H9 (cell line): Measurements from ENCODE around the gene INSR. TPM values are rescaled to one million over a fixed set of nuclear protein-coding genes. Genes with fewer than 3 reads are reported as not detected.

Experiments
- DNase-seq: peaks from one replicate; pipeline ENCODE4 v3.0.0-alpha.2; 2017
- H2AFZ ChIP-seq: one replicate; pipeline ENCODE4 v1.6.1; 2013; ENCODE audit warnings: mild to moderate bottlenecking, low read length, control low read depth, moderate library complexity
- H2AK5ac ChIP-seq: 2 replicates; pipeline ENCODE4 v1.6.1; 2013; ENCODE audit warnings: low read length, control low read depth, mixed read lengths; ENCODE audit not compliant: insufficient read length
- H2BK120ac ChIP-seq: one replicate; pipeline ENCODE4 v1.6.1; 2013; ENCODE audit warnings: low read depth, mild to moderate bottlenecking, low read length, control low read depth, inconsistent platforms; ENCODE audit not compliant: poor library complexity, severe bottlenecking
- H2BK12ac ChIP-seq: 2 replicates; pipeline ENCODE4 v1.6.1; 2013; ENCODE audit warnings: low read length, control low read depth, mixed read lengths, low read depth; ENCODE audit not compliant: insufficient read length
- H2BK15ac ChIP-seq: 2 replicates; pipeline ENCODE4 v1.6.1; 2013; ENCODE audit warnings: low read depth, low read length, control low read depth
- H2BK20ac ChIP-seq: one replicate; pipeline ENCODE4 v1.6.1; 2013; ENCODE audit warnings: low read depth, mild to moderate bottlenecking, low read length, control low read depth, inconsistent platforms; ENCODE audit not compliant: poor library complexity, severe bottlenecking
- H2BK5ac ChIP-seq: 2 replicates; pipeline ENCODE4 v1.6.1; 2013; ENCODE audit warnings: low read length, control low read depth, mixed read lengths; ENCODE audit not compliant: insufficient read length
- H3K14ac ChIP-seq: 2 replicates; pipeline ENCODE4 v1.6.1; 2013; ENCODE audit warnings: low read length, control low read depth; ENCODE audit not compliant: insufficient read depth
- H3K18ac ChIP-seq: 2 replicates; pipeline ENCODE4 v1.6.1; 2013; ENCODE audit warnings: low read depth, mild to moderate bottlenecking, mixed read lengths, low read length, control low read depth; ENCODE audit not compliant: insufficient read length
- H3K23ac ChIP-seq: 2 replicates; pipeline ENCODE4 v1.6.1; 2013; ENCODE audit warnings: low read length, control low read depth, mixed read lengths, low read depth; ENCODE audit not compliant: insufficient read length
- H3K23me2 ChIP-seq: 2 replicates; pipeline ENCODE4 v1.6.1; 2013; ENCODE audit warnings: low read depth, mild to moderate bottlenecking, mixed read lengths, low read length, control low read depth; ENCODE audit not compliant: insufficient read length, poor library complexity, severe bottlenecking
- H3K27ac ChIP-seq: 2 replicates; pipeline ENCODE4 v1.5.1; 2013; ENCODE audit warnings: low read length, control low read depth, mixed read lengths, low read depth; ENCODE audit not compliant: insufficient read length
- H3K27me3 ChIP-seq: 2 replicates; pipeline ENCODE4 v1.6.1; 2013; ENCODE audit warnings: low read length, control low read depth, inconsistent platforms; ENCODE audit not compliant: insufficient read depth
- H3K4ac ChIP-seq: 2 replicates; pipeline ENCODE4 v1.6.1; 2013; ENCODE audit warnings: low read depth, mild to moderate bottlenecking, control low read depth, inconsistent platforms, low read length, moderate library complexity
- H3K4me1 ChIP-seq: 2 replicates; pipeline ENCODE4 v1.6.1; 2013; ENCODE audit warnings: low read length, control low read depth, inconsistent platforms; ENCODE audit not compliant: insufficient read depth
- H3K4me2 ChIP-seq: 2 replicates; pipeline ENCODE4 v1.6.1; 2013; ENCODE audit warnings: low read length, control low read depth, mixed read lengths; ENCODE audit not compliant: insufficient read length, insufficient read depth
- H3K56ac ChIP-seq: 2 replicates; pipeline ENCODE4 v1.6.1; 2013; ENCODE audit warnings: low read depth, mild to moderate bottlenecking, mixed read lengths, low read length, control low read depth; ENCODE audit not compliant: insufficient read length
- H3K79me1 ChIP-seq: 2 replicates; pipeline ENCODE4 v1.6.1; 2013; ENCODE audit warnings: low read depth, mild to moderate bottlenecking, moderate library complexity, low read length, control low read depth, inconsistent platforms; ENCODE audit not compliant: insufficient read depth, poor library complexity, severe bottlenecking
- H3K79me2 ChIP-seq: 2 replicates; pipeline ENCODE4 v1.6.1; 2013; ENCODE audit warnings: low read length, control low read depth, inconsistent platforms; ENCODE audit not compliant: insufficient read depth
- H3K9ac ChIP-seq: 2 replicates; pipeline ENCODE4 v1.6.1; 2013; ENCODE audit warnings: low read length, control low read depth, mixed read lengths; ENCODE audit not compliant: insufficient read length; ENCODE audit errors: extremely low read depth
- H3K9me3 ChIP-seq: one replicate; pipeline ENCODE4 v1.6.1; 2013; ENCODE audit warnings: low read depth, low read length, inconsistent platforms; ENCODE audit not compliant: control insufficient read depth
- H3T11ph ChIP-seq: one replicate; pipeline ENCODE4 v1.6.1; 2013; ENCODE audit warnings: mild to moderate bottlenecking, low read length, control low read depth, inconsistent platforms
- H4K20me1 ChIP-seq: one replicate; pipeline ENCODE4 v1.6.1; 2013; ENCODE audit not compliant: control insufficient read depth, insufficient read length, insufficient read depth
- H4K5ac ChIP-seq: 2 replicates; pipeline ENCODE4 v1.6.1; 2013; ENCODE audit warnings: low read depth, mild to moderate bottlenecking, mixed read lengths, low read length, control low read depth; ENCODE audit not compliant: insufficient read length
- H4K8ac ChIP-seq: replicated peaks from 2 replicates; pipeline ENCODE4 v1.6.1; 2013; ENCODE audit warnings: low read length, control low read depth, mixed read lengths, low read depth; ENCODE audit not compliant: insufficient read length
- H4K91ac ChIP-seq: 2 replicates; pipeline ENCODE4 v1.6.1; 2013; ENCODE audit warnings: low read depth, mild to moderate bottlenecking, moderate library complexity, mixed read lengths, low read length, control low read depth; ENCODE audit not compliant: insufficient read length
- H3K27ac Mint-ChIP-seq, 3 experiments: 2 replicates in 2 of 3; 3 replicates in 1 of 3; pipeline ENCODE4 v1.8.0; 2020 to 2021; ENCODE audit warnings: mixed read lengths in 3 of 3, mild to moderate bottlenecking in 1 of 3, moderate library complexity in 1 of 3
- H3K27me3 Mint-ChIP-seq: 2 replicates; pipeline ENCODE4 v1.8.0; 2021; ENCODE audit warnings: low read depth, mild to moderate bottlenecking, moderate library complexity, mixed read lengths
- H3K36me3 Mint-ChIP-seq, 3 experiments: 2 replicates in 2 of 3; 3 replicates in 1 of 3; pipeline ENCODE4 v1.8.0; 2020 to 2021; ENCODE audit warnings: low read depth in 3 of 3, mixed read lengths in 3 of 3; ENCODE audit not compliant: insufficient read depth in 1 of 3
- H3K4me1 Mint-ChIP-seq, 2 experiments: 2 replicates each; pipeline ENCODE4 v1.8.0; 2020; ENCODE audit warnings: mixed read lengths in 2 of 2
- H3K4me3 Mint-ChIP-seq, 2 experiments: 2 replicates in 1 of 2; 3 replicates in 1 of 2; pipeline ENCODE4 v1.8.0; 2020 to 2021; ENCODE audit warnings: mild to moderate bottlenecking in 2 of 2, mixed read lengths in 2 of 2, moderate library complexity in 1 of 2
- H3K9me3 Mint-ChIP-seq, 2 experiments: 2 replicates in 1 of 2; 3 replicates in 1 of 2; pipeline ENCODE4 v1.8.0; 2020; ENCODE audit warnings: mild to moderate bottlenecking in 2 of 2, mixed read lengths in 2 of 2, moderate library complexity in 1 of 2
- WGBS: extraction: QIAGEN DNeasy Blood & Tissue Kit; methylation state at CpG from one replicate; pipeline ENCODE4 v1.1.7; 2013; ENCODE audit warnings: missing lambda C conversion rate, low lambda C conversion rate, mixed read lengths; ENCODE audit not compliant: insufficient read length; ENCODE audit errors: extremely low coverage; 5-methylcytosine and 5-hydroxymethylcytosine counted together
- total RNA-seq: library from RNA; stranded (reverse); gene quantifications from 2 replicates; pipeline ENCODE4 v1.2.1, GENCODE V29; 2021
- TF ChIP-seq, protein P1 (sequence below): fragments of 200-600 bp; sonication (generic); conservative IDR thresholded peaks from 3 replicates; pipeline ENCODE4 v1.8.0; 2021; ENCODE audit warnings: antibody characterized with exemption, mild to moderate bottlenecking

The INSR gene
- total RNA-seq, 1 experiment from 2014 or later = 39.8 TPM

DNA sequence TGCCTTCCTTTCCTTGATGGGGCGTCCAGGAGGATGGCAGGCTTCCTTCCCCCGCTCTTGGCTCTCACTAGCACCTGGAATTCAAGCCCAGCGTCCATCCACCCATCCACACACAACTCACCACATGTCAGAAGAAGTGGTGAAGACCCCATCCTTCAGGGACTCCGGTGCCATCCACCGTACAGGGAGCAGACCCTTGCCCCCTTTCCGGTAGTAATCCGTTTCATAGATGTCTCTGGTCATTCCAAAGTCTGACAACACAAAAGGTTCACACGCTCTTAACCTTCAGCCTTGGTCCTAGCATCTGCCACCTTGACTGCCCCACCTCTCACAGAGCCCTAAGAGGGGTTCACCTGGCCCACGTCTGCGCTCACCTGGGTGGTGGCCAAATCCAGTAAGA is 173.7 kb downstream of the INSR start:
- H3K56ac ChIP-seq = no peak overlapping the region
- no peak overlapping the region for H3K9ac ChIP-seq
- H3K9me3 ChIP-seq = peaks cover 2% of the 10 kb centered on the region
- H2AFZ ChIP-seq = no peak overlapping the region
- H2BK20ac ChIP-seq = no peak overlapping the region
- H3K9me3 Mint-ChIP-seq = peaks cover 9 to 12% of the 10 kb centered on the region in 2 experiments
- no peaks in the 10 kb centered on the region for H3K79me2 ChIP-seq
- no peak overlapping the region for H3K18ac ChIP-seq
- H3K14ac ChIP-seq = no peak overlapping the region
- H2BK5ac ChIP-seq = no peak overlapping the region
- peaks cover 45 to 68% (median 64%) of the 10 kb centered on the region in 3 experiments for H3K36me3 Mint-ChIP-seq
- H2BK15ac ChIP-seq = no peak overlapping the region
- H4K91ac ChIP-seq = no peak overlapping the region
- no peaks in the 10 kb centered on the region for H3K23me2 ChIP-seq
- H2BK120ac ChIP-seq = no peak overlapping the region
- no peak overlapping the region for H3T11ph ChIP-seq
- TF ChIP-seq, protein P1, sequence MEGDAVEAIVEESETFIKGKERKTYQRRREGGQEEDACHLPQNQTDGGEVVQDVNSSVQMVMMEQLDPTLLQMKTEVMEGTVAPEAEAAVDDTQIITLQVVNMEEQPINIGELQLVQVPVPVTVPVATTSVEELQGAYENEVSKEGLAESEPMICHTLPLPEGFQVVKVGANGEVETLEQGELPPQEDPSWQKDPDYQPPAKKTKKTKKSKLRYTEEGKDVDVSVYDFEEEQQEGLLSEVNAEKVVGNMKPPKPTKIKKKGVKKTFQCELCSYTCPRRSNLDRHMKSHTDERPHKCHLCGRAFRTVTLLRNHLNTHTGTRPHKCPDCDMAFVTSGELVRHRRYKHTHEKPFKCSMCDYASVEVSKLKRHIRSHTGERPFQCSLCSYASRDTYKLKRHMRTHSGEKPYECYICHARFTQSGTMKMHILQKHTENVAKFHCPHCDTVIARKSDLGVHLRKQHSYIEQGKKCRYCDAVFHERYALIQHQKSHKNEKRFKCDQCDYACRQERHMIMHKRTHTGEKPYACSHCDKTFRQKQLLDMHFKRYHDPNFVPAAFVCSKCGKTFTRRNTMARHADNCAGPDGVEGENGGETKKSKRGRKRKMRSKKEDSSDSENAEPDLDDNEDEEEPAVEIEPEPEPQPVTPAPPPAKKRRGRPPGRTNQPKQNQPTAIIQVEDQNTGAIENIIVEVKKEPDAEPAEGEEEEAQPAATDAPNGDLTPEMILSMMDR = no peak
- H4K5ac ChIP-seq = no peak overlapping the region
- WGBS = no CpG with 5 or more reads among the region's 10 CpGs
- no peak overlapping the region for H3K4me3 Mint-ChIP-seq
- H3K4me2 ChIP-seq = no peak overlapping the region
- H3K27me3 ChIP-seq = no peaks in the 10 kb centered on the region
- no peak overlapping the region for H3K23ac ChIP-seq
- DNase-seq = no peak
- peaks cover 2% of the 10 kb centered on the region for H4K20me1 ChIP-seq
- no peak overlapping the region for H4K8ac ChIP-seq
- no peak overlapping the region for H3K27ac ChIP-seq
- no peak overlapping the region for H2AK5ac ChIP-seq
- H3K79me1 ChIP-seq = no peaks in the 10 kb centered on the region
- H3K27ac Mint-ChIP-seq = peak overlapping the region in 1 of 3 experiments; percentile 56; a peak in 2 of 7 replicates
- no peak overlapping the region for H2BK12ac ChIP-seq
- H3K4ac ChIP-seq = no peak overlapping the region
- H3K4me1 Mint-ChIP-seq = no peaks in the 10 kb centered on the region
- no peaks in the 10 kb centered on the region for H3K4me1 ChIP-seq
- no peaks in the 10 kb centered on the region for H3K27me3 Mint-ChIP-seq
